GOT3 (cell line): ENCODE measurements around the gene FARS2.

ENCODE experiments used
- DNase-seq: peaks from one replicate; lab custom pipeline; 2025; ENCODE audit warnings: mixed read lengths; lab: John Stamatoyannopoulos, UW

FARS2 gene

DNA sequence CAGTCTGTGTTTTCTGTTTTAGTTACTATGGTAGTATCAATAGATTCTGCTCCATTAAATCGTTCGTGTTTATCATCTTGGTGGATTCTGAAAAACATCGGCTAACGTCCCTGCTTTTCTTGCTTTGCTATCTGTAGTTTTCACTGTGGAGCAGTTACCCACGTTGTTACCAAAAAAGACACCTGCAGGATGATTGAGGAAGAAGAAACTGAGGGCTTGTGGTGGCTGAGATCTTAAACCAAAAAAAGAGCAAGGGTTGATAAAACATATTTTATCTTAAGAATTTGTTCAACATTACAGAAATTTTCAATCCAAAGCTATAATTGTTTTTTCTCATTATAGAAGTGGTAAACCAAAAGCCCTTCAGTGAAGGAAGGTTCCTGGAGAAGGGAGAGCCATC lies 166.3 kb downstream of the FARS2 start:
- DNase-seq: no peak

- no peak for DNase-seq
These were observed 172.0 kb downstream of the FARS2 start for GRCh38 chr6:5433324-5433723.

GRCh38 chr6:5435449-5435848 lies 174.1 kb downstream of the FARS2 start:
- DNase-seq: no peak

GRCh38 chr6:5438922-5439584 lies 177.7 kb downstream of the FARS2 start:
- no peak for DNase-seq

DNA sequence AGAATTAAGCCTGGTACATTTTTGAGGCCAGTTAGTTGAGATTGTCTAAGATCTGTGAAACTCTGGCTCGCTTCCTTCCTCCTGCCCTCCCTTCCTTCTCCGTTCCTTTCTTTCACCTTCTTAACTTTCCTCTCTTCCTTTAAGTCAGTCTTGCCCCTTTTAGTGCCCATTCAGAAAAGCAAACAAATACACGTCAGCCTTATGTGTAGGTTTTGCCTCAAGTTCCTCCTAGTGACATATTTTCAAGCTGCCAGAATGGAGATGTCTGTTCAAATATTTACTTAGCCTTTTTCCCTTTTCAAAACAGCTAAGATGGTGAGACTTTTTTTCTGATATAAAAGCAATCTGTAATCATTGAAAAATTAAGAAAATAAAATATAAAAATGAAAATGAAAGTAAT lies 178.4 kb downstream of the FARS2 start:
- no peak for DNase-seq

- DNase-seq: no peak
These were observed 181.0 kb downstream of the FARS2 start for GRCh38 chr6:5442319-5442718.

DNA sequence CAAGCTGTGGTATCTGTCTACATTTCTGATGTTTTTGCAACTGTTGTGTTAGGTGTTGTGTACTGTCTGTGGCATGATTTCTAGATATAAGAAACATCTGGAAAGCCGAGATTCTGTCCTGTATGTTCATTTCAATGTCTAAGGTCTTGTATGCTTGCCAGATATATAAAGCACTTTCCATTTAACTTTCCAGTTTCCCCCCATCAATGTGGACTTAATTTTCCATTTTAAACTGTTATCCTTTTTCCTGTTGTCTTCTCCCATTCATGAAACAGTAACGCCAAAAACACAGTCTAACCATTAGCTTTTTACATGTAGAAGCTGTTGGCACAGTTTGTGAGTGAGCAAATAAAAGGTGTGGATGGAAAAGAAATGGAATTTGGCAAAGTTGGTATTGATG lies 181.6 kb downstream of the FARS2 start:
- DNase-seq: no peak

- no peak for DNase-seq
These were observed 182.2 kb downstream of the FARS2 start for GRCh38 chr6:5443491-5443890.

- DNase-seq: no peak
These were observed 185.2 kb downstream of the FARS2 start for GRCh38 chr6:5446362-5447075.

DNA sequence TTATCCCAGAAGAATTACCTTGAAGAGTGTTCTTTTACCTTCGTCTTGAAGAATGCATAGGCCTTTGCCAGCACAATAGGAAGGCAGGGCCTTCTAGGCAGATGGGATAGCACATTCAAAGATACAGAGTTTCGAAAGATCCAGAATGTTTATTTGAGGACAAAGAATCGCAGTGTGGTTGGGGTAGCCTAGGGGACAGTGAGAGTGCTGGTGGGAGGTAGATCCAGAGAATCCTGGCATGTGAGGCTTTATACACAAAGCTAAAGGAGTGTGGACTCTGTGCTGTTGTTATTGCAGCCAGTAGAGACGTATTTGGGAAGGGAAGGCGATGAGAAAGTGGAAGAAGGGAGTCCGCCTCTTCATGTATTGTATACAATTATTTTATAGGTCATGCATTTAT lies 186.6 kb downstream of the FARS2 start:
- no peak for DNase-seq

- DNase-seq: no peak
These were observed 188.8 kb downstream of the FARS2 start for GRCh38 chr6:5450073-5450472.

DNA sequence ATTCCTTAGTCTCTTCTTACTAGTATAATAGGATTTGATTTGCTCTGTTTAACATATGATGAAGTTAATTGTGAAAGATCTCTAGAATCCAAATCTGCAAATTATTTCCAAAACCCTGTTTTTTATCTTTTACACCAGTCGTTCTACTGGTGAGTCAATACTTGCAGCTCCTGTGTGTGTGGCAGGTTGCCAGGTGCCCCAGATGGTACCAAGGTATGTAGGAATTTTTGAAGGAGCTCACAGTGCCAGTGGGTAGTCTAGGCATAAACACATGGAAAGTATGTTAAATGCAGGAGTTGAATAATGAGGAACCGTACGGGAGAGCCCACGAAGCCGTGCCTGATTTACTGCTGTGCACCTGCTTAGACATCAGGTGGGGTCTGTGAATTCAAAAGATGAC lies 192.2 kb downstream of the FARS2 start:
- no peak for DNase-seq

DNA sequence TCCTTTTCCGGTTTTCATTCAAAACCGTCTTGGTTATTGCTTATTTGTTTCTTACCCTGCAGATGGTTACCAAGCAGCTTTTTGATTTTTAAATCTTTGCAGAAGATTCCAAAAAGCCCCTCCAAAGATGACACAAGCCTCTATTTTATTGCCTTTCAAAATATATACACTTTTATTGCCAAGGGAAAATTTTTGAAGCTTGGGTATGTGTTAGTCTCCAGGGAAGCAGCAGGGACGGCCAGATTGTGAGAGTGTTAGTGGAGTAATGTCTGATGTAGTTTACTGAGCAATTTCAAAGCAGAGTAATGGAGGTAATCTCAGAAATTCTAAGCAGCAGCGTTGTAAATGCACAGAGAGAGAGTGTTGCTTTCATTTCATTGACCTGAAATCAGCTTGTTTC lies 193.8 kb downstream of the FARS2 start:
- DNase-seq: no peak

DNA sequence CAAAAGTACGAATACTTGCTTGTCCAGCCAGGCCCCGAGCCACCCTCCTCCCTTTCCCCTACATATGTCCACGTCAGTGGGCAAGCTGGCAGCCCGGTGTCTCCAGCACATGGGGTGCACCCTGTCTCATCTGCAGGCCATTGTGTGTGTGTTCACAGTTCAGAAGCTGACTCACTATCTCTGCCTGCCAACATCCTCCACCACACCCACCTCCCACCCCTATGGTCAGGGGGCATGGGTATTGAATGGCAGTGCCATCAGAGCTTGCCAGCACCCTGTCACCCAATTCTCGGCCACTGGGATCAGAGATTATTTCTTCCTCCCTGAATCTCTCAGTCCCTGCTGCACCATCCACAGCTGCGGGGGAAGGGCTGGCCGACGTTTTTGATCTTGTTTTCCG lies 195.7 kb downstream of the FARS2 start:
- no peak for DNase-seq

DNA sequence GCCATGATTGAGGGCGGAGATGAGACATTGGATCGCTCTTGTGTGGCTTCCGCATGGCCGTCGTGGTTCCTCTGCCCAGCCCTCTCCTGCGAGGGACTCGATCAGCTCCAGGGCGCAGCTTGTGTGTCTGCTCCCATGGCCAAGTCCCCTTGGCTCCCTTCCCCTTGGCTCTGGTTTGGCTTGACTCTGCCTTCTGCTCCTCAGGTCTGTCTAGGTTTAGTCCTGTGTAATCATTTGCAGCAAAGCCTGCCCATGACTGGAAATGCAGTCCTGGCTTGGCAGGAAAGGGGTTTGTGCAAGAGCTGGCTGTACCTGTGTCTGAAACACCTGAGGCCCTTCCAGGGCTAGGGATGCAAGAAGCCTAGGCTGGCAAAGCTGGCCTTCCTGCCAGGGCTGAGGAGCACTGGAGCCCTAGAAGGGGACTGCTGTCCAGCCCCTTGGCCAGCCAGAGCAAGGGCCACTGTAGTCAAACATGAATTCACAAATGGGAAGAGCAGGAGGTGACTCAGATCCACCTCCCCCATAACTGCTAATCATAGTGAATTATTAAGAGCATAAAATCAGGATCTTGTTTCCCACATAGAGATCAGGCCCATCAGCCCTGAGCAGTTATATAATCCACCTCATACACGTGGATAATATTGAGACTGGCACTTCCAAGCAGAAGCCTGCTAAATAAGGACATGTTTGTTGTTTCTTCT lies 196.8 kb downstream of the FARS2 start:
- DNase-seq: no peak

DNA sequence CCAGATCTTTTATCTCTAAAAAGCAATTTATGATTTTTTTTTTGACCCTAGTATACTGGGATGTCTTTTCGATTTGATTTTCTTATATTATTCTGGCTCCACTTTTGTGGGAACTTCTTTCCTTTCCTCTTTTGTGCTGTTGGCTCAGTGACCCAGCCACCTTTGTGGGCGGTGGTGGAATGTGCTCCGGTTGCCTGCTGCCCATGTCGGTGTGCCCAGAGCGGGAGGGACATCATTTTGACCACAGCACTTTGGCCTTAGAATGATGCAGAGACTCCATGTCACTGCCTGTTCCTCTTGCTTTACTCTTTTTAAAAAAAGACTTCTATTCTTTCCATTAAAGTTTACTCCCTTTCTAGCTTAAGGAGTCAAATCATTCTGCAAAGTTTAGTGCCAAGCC lies 198.0 kb downstream of the FARS2 start:
- no peak for DNase-seq

GRCh38 chr6:5461365-5461764 lies 200.1 kb downstream of the FARS2 start:
- DNase-seq: no peak

DNA sequence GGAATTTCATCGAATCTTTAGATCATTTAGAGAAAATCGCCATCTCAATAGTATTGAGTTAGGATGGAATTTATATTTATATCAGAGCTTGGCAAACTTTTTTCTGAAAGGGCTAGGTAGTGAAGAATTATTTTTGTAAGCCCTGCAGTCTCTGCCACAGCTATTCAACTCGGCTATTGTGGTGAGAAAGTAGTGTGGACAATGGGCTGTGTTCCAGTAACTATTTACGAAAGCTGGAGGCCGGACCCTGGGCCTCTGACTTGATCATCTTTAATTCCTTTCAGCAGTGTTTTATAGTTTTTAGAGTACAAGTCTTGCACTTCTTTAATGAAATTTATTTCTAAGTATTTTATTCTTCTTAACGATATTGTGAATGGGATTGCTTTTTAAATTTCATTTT lies 201.5 kb downstream of the FARS2 start:
- DNase-seq: no peak

GRCh38 chr6:5463690-5464089 lies 202.4 kb downstream of the FARS2 start:
- DNase-seq: no peak

DNA sequence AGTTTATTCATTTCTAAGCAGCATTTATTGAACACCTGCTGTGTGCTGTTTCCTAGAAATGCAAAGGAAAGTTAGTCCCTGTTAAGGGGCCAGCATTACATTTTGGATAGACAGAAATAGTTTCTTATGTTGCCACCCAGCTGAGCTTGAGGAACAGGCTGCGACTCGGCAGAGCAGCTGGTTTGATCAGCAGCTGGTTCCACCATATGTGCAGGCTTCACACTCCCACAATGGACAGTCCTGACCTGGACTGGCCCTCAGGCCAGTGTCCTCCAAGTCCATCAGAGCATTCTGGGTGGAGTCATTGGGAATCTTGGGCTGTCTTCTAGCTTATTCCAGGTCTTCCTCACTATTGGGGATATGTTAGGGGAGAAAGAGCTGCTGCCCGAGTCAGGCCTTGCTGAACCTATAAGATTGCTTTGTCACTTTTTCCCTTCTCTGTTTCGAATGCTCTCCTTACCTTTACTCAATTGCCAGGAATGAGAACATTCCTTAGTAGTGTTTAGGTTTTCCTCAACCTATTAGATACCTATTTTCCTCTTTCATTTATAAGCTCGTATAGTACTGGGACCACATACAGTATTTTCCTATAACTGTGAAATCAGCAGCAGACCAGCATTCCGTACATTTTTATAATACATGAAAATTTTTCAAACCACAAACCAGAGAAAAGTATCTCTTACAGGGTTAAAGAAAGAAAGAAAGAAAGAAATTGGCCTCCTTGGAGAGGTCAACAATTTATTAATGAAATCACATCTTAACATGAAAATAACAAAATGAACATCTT lies 203.0 kb downstream of the FARS2 start:
- no peak for DNase-seq

DNA sequence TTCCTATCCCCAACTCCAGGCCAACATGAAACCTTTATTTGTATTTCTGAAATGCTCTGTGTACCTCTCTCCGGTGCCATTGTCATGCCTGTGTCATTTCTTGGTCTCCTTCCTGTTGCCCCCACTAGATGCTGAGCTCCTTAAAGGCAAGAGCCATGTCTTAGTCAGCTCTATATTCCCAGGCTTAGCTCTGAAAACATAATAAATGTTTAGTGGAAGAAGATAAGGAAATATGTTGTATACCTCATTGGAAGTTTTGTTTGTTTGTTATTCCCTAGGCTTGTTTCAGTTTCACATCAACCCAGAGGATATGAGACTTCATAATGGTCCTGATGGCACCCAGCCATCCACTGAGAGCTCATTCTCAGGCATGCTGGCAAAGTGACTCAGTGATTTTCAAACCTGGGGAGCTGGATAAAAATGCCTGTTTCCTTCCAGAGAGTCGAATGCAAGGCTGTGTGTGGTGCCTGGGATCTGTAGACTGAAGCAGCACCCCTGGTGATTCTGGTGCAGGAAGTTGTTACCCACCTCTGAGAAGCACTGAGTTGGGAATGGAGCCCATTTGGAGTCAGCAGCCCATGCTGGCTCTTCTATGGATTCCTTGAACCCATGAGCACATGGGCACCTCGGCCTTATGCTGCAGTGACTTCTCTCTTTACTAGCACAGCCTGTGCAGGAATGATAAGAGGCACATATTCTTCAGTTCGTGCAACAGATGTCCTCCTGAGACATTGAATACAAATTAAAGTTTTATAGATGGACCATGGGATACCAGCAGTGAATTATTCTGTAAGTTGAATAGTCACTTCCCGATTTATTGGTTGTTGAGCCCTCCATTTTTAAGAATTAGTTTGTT lies 205.2 kb downstream of the FARS2 start:
- DNase-seq: no peak

GRCh38 chr6:5468586-5468985 lies 207.3 kb downstream of the FARS2 start:
- DNase-seq: no peak
